Motor neuron (in vitro differentiated cells): ENCODE measurements around the gene HNMT. TPM values are rescaled to one million over a fixed set of nuclear protein-coding genes. Genes with fewer than 3 reads are reported as not detected.

Experiments
- ATAC-seq, 8 experiments: fragments of 200-7000 bp; cut with Tn5 transposase; replicated peaks in 6 of 8; 2 replicates each; pipeline ENCODE4 v1.8.0; 2021; ENCODE audit warnings: mild to moderate bottlenecking in 8 of 8, moderate library complexity in 8 of 8
- H3K27ac ChIP-seq, 2 donors: fragments of 250-450 bp; sonication (Bioruptor Pico); 2 replicates each; pipeline ENCODE4 v1.9.0; 2021; ENCODE audit warnings: antibody characterized with exemption in 2 of 2, mild to moderate bottlenecking in 2 of 2, moderate library complexity in 1 of 2
- H3K4me1 ChIP-seq, 2 donors: fragments of 250-450 bp; sonication (Bioruptor Pico); replicated peaks in 1 of 2; 2 replicates each; pipeline ENCODE4 v1.6.1; 2021; ENCODE audit warnings: antibody characterized with exemption in 2 of 2, mild to moderate bottlenecking in 2 of 2, moderate library complexity in 1 of 2
- H3K4me3 ChIP-seq, 5 donors: fragments of 250-450 bp; sonication (Bioruptor Pico); 2 replicates each; pipeline ENCODE4 v1.9.0; 2021; ENCODE audit warnings: antibody characterized with exemption in 5 of 5, mild to moderate bottlenecking in 5 of 5, moderate library complexity in 4 of 5
- WGBS, 10 experiments: fragments of 450-650 bp; shearing (Covaris generic); methylation state at CpG; one replicate each; pipeline ENCODE4 v1.0.0; 2022; 5-methylcytosine and 5-hydroxymethylcytosine counted together
- in situ Hi-C, 9 experiments: fragments of 400-800 bp; cut with MboI; loops; one replicate each; pipeline ENCODE4 v1.15.0; 2021; ENCODE audit warnings: low sequenced_read_pairs in 9 of 9, low pct_unique_long_range_greater_than_20kb in 2 of 9; ENCODE audit not compliant: unreplicated experiment in 9 of 9
- total RNA-seq, 8 experiments: library from RNA; unstranded; fragments of 300-600 nt; gene quantifications; 2 replicates each; pipeline versions ENCODE4 v1.2.3 to v1.2.4, GENCODE V29; 2022

The HNMT gene
- total RNA-seq, 8 experiments from 2014 or later = 0.54 to 30.5 (median 3.1) TPM

- 0 to 94% (median 61%) methylated on average over 1 to 3 of the region's 3 CpGs; no CpG with 5 or more reads in 3 of the 10 experiments for WGBS, 10 experiments
- peak in 1 of 8 experiments; percentile 37 for ATAC-seq
- no peak overlapping the region for H3K4me3 ChIP-seq
- H3K4me1 ChIP-seq = peaks cover 14 to 29% of the 10 kb centered on the region in 2 donors
- in situ Hi-C loops = loop anchor here in 6 of 9 experiments (25.0 kb wide), 3 partner anchors 150 to 450 kb away; no protein-coding TSS in a partner anchor
- no peak overlapping the region for H3K27ac ChIP-seq
Measured at GRCh38 chr2:137937778-137938177, 26.5 kb upstream of the HNMT start.

- in situ Hi-C loops = loop anchor here in 6 of 9 experiments (25.0 kb wide), 3 partner anchors 149 to 449 kb away; no protein-coding TSS in a partner anchor
- WGBS, 10 experiments = 0 to 100% (median 54%) methylated on average over 2 to 4 of the region's 4 CpGs; no CpG with 5 or more reads in 2 of the 10 experiments
- peak in 3 of 8 experiments; percentile 38 to 59 (median 38) for ATAC-seq
Measured at GRCh38 chr2:137938204-137938603, 26.1 kb upstream of the HNMT start.

GRCh38 chr2:137939026-137939425 is 25.2 kb upstream of the HNMT start:
- 13 to 100% (median 60%) methylated on average over 1 of the region's 1 CpG; no CpG with 5 or more reads in 4 of the 10 experiments for WGBS, 10 experiments
- Histone ChIP-seq H3K27ac (no peak overlapping the region), H3K4me1 (peaks cover 18 to 29% of the 10 kb centered on the region in 2 donors), H3K4me3 (no peak overlapping the region)
- in situ Hi-C loops = loop anchor here in 6 of 9 experiments (25.0 kb wide), 3 partner anchors 148 to 448 kb away; no protein-coding TSS in a partner anchor
- ATAC-seq = peak in 6 of 8 experiments; percentile 15 to 85 (median 32)

More at GRCh38 chr2:137938204-137938603, 26.1 kb upstream of the HNMT start:
- H3K27ac ChIP-seq = no peak overlapping the region
- peaks cover 18 to 29% of the 10 kb centered on the region in 2 donors for H3K4me1 ChIP-seq
- no peak overlapping the region for H3K4me3 ChIP-seq

GRCh38 chr2:137940154-137940553 is 24.1 kb upstream of the HNMT start:
- in situ Hi-C loops = loop anchor here in 6 of 9 experiments (25.0 kb wide), 3 partner anchors 147 to 447 kb away; no protein-coding TSS in a partner anchor
- Histone ChIP-seq H3K4me1 (peaks cover 22 to 29% of the 10 kb centered on the region in 2 donors), H3K27ac (no peak overlapping the region), H3K4me3 (no peak overlapping the region)
- WGBS, 10 experiments = 39 to 100% (median 96%) methylated on average over 2 to 4 of the region's 4 CpGs; no CpG with 5 or more reads in 1 of the 10 experiments
- ATAC-seq = no peak

GRCh38 chr2:137942037-137942832 is 22.0 kb upstream of the HNMT start:
- in situ Hi-C loops = loop anchor here in 6 of 9 experiments (25.0 kb wide), 3 partner anchors 145 to 445 kb away; no protein-coding TSS in a partner anchor

GRCh38 chr2:137942833-137943677 is 21.2 kb upstream of the HNMT start:
- WGBS, 10 experiments = 39 to 92% (median 59%) methylated on average over 2 to 6 of the region's 6 CpGs
- H3K4me1 ChIP-seq = peaks cover 18 to 29% of the 10 kb centered on the region in 2 donors

More at GRCh38 chr2:137942037-137942832, 22.0 kb upstream of the HNMT start:
- Histone ChIP-seq H3K4me3 (no peak overlapping the region), H3K27ac (no peak overlapping the region), H3K4me1 (peaks cover 22 to 29% of the 10 kb centered on the region in 2 donors)
- ATAC-seq = peak in 4 of 8 experiments; percentile 48 to 78 (median 74)
- 0 to 80% (median 49%) methylated on average over 1 to 3 of the region's 3 CpGs for WGBS, 10 experiments

GRCh38 chr2:137943678-137944347 is 20.5 kb upstream of the HNMT start:
- no peak overlapping the region for H3K27ac ChIP-seq
- no peak overlapping the region for H3K4me3 ChIP-seq
- in situ Hi-C loops = loop anchor here in 6 of 9 experiments (25.0 kb wide), 3 partner anchors 143 to 443 kb away; no protein-coding TSS in a partner anchor
- peaks cover 18 to 25% of the 10 kb centered on the region in 2 donors for H3K4me1 ChIP-seq
- ATAC-seq = no peak
- 80 to 100% (median 98%) methylated on average over 1 to 2 of the region's 2 CpGs for WGBS, 10 experiments

More at GRCh38 chr2:137942833-137943677, 21.2 kb upstream of the HNMT start:
- in situ Hi-C loops = loop anchor here in 6 of 9 experiments (25.0 kb wide), 3 partner anchors 144 to 444 kb away; no protein-coding TSS in a partner anchor
- H3K4me3 ChIP-seq = no peak overlapping the region
- no peak overlapping the region for H3K27ac ChIP-seq
- peak in 1 of 8 experiments; percentile 33 for ATAC-seq

GRCh38 chr2:137944714-137945113 is 19.6 kb upstream of the HNMT start:
- 0 to 100% (median 73%) methylated on average over 1 to 5 of the region's 5 CpGs for WGBS, 10 experiments
- Histone ChIP-seq H3K27ac (no peak overlapping the region), H3K4me3 (no peak overlapping the region), H3K4me1 (peaks cover 18 to 21% of the 10 kb centered on the region in 2 donors)
- no peak for ATAC-seq
- in situ Hi-C loops = loop anchor here in 6 of 9 experiments (25.0 kb wide), 3 partner anchors 143 to 443 kb away; no protein-coding TSS in a partner anchor

- no peak overlapping the region for H3K27ac ChIP-seq
- H3K4me3 ChIP-seq = no peak overlapping the region
- no peak for ATAC-seq
- in situ Hi-C loops = loop anchor here in 6 of 9 experiments (25.0 kb wide), 3 partner anchors 142 to 442 kb away; no protein-coding TSS in a partner anchor
- H3K4me1 ChIP-seq = peaks cover 18 to 21% of the 10 kb centered on the region in 2 donors
- 0 to 100% (median 0%) methylated on average over 1 to 2 of the region's 2 CpGs; no CpG with 5 or more reads in 7 of the 10 experiments for WGBS, 10 experiments
Measured at GRCh38 chr2:137945229-137945628, 19.0 kb upstream of the HNMT start.

- in situ Hi-C loops = loop anchor here in 6 of 9 experiments (25.0 kb wide), 3 partner anchors 141 to 441 kb away; no protein-coding TSS in a partner anchor
- no peak overlapping the region for H3K4me3 ChIP-seq
- H3K4me1 ChIP-seq = peaks cover 16 to 18% of the 10 kb centered on the region in 2 donors
- no peak for ATAC-seq
- no peak overlapping the region for H3K27ac ChIP-seq
Measured at GRCh38 chr2:137946227-137946626, 18.0 kb upstream of the HNMT start.

GRCh38 chr2:137947032-137947727 is 17.1 kb upstream of the HNMT start:
- no peak overlapping the region for H3K4me3 ChIP-seq
- no peak for ATAC-seq
- in situ Hi-C loops = loop anchor here in 6 of 9 experiments (25.0 kb wide), 3 partner anchors 140 to 440 kb away; no protein-coding TSS in a partner anchor
- H3K4me1 ChIP-seq = peaks cover 6 to 12% of the 10 kb centered on the region in 2 donors
- H3K27ac ChIP-seq = no peak overlapping the region
- WGBS, 10 experiments = 46 to 100% (median 95%) methylated on average over 1 to 3 of the region's 3 CpGs; no CpG with 5 or more reads in 1 of the 10 experiments
